Activated CD8-positive, alpha-beta T cell treated with anti-CD3 and anti-CD28 coated beads for 36 hours (primary cell): ENCODE measurements around the gene P2RX3. TPM values are rescaled to one million over a fixed set of nuclear protein-coding genes. Genes with fewer than 3 reads are reported as not detected.
A peak's percentile ranks its signal among the peaks of the same experiment; 100 is the strongest.
"Not testable (repeated sequence)": the region's sequence is repeated elsewhere in the genome, so short reads cannot be mapped to it uniquely, and the experiment has no call there.

ENCODE experiments used
- ATAC-seq: fragments of 200-7000 bp; cut with Tn5 transposase; one replicate; pipeline ENCODE4 v1.10.0; 2021; ENCODE audit warnings: mild to moderate bottlenecking, moderate library complexity
- CTCF ChIA-PET: fragments of 350-600 bp; sonication (Branson Sonifier 250); formaldehyde crosslinking; loops from one replicate; lab custom pipeline; 2021; ENCODE audit warnings: antibody characterized with exemption; lab: Charles Lee
- POLR2A ChIA-PET: fragments of 350-600 bp; sonication (Branson Sonifier 250); formaldehyde crosslinking; loops from one replicate; lab custom pipeline; 2021; ENCODE audit warnings: antibody characterized with exemption; lab: Charles Lee
- DNase-seq: peaks from one replicate; pipeline ENCODE4 v3.0.0-alpha.2; 2020
- H3K27ac Mint-ChIP-seq: one replicate; pipeline ENCODE4 v1.8.0; 2021; ENCODE audit warnings: mild to moderate bottlenecking, mixed read lengths
- H3K27me3 Mint-ChIP-seq: one replicate; pipeline ENCODE4 v1.8.0; 2021; ENCODE audit warnings: mixed read lengths
- H3K36me3 Mint-ChIP-seq: one replicate; pipeline ENCODE4 v1.8.0; 2021; ENCODE audit warnings: low read depth, mixed read lengths
- H3K4me1 Mint-ChIP-seq: one replicate; pipeline ENCODE4 v1.8.0; 2021; ENCODE audit warnings: low read depth, mixed read lengths
- H3K4me3 Mint-ChIP-seq: one replicate; pipeline ENCODE4 v1.8.0; 2021; ENCODE audit warnings: mild to moderate bottlenecking, moderate library complexity, mixed read lengths
- H3K9me3 Mint-ChIP-seq: one replicate; pipeline ENCODE4 v1.8.0; 2021; ENCODE audit warnings: mixed read lengths
- CTCF ChIP-seq: fragments of 200-600 bp; IDR thresholded peaks from one replicate; pipeline ENCODE4 v1.8.0; 2022; ENCODE audit warnings: antibody characterized with exemption, mild to moderate bottlenecking
- intact Hi-C: fragments of 100-400 bp; cut with micrococcal nuclease; formaldehyde crosslinking; loops from one replicate; pipeline ENCODE4 v1.10.0; 2022
- total RNA-seq, 2 experiments: library from RNA; stranded (reverse); gene quantifications; one replicate each; pipeline ENCODE4 v1.2.3, GENCODE V29; 2021

P2RX3 gene
- total RNA-seq, 2 experiments from 2014 or later, result not detected

GRCh38 chr11:57335343-57336110 is 2.6 kb upstream of the P2RX3 start, which contains the start of gene SSRP1:
SSRP1 (minus strand) TSS chr11:57335892; CDS start chr11:57335121, 771 bp downstream.
- peak within 1 kb of the TSS; percentile 96 for H3K4me3 Mint-ChIP-seq
- POLR2A ChIA-PET, result interaction anchor here (0.8 to 4.5 kb wide), 4 partner anchors 10 to 122 kb away, joined by 3 to 63 read pairs (median 4); partner anchors contain the start of gene TNKS1BP1
- CTCF ChIA-PET, result interaction anchor here (1.0 to 1.4 kb wide), 2 partner anchors 10 to 192 kb away, joined by 4 to 7 read pairs; partner anchors contain the start of gene TNKS1BP1
- H3K27ac Mint-ChIP-seq, result peak within 1 kb of the TSS; percentile 100
- TF ChIP-seq CTCF, result no peak
- ATAC-seq (peak; percentile 98), DNase-seq (peak; percentile 91)
- no peaks in the 10 kb centered on the region for H3K27me3 Mint-ChIP-seq
- H3K4me1 Mint-ChIP-seq, result peaks cover 47% of the 10 kb centered on the region
- H3K36me3 Mint-ChIP-seq, result peaks cover 48% of the 10 kb centered on the region
- intact Hi-C loops, result no loop called here
- no peaks in the 10 kb centered on the region for H3K9me3 Mint-ChIP-seq

GRCh38 chr11:57336111-57336666 is 2.0 kb upstream of the P2RX3 start:
- ChIA-PET POLR2A (interaction anchor here (0.7 to 4.5 kb wide), 2 partner anchors 11 to 140 kb away, joined by 3 to 63 read pairs; partner anchors contain the start of gene TNKS1BP1), CTCF (interaction anchor here (1.0 to 1.4 kb wide), 3 partner anchors 121 to 193 kb away, joined by 3 to 7 read pairs (median 3); no protein-coding TSS in a partner anchor)
- no peaks in the 10 kb centered on the region for H3K9me3 Mint-ChIP-seq
- no peaks in the 10 kb centered on the region for H3K27me3 Mint-ChIP-seq
- H3K36me3 Mint-ChIP-seq, result peaks cover 43% of the 10 kb centered on the region
- ATAC-seq (peak; percentile 34), DNase-seq (peak; percentile 55)
- H3K4me3 Mint-ChIP-seq, result peak overlapping the region; percentile 96
- intact Hi-C loops, result no loop called here
- H3K4me1 Mint-ChIP-seq, result peaks cover 41% of the 10 kb centered on the region
- peak overlapping the region; percentile 100 for H3K27ac Mint-ChIP-seq
- no peak for TF ChIP-seq CTCF

- intact Hi-C loops, H3K27me3 Mint-ChIP-seq, H3K9me3 Mint-ChIP-seq, DNase-seq, ATAC-seq: not testable (repeated sequence)
- H3K27ac Mint-ChIP-seq, result peak overlapping the region; percentile 100
- ChIA-PET POLR2A (interaction anchor here (0.7 to 4.5 kb wide), 2 partner anchors 11 to 140 kb away, joined by 3 to 63 read pairs; partner anchors contain the start of gene TNKS1BP1), CTCF (interaction anchor here (1.0 to 1.4 kb wide), 3 partner anchors 120 to 192 kb away, joined by 3 to 7 read pairs (median 3); no protein-coding TSS in a partner anchor)
- peak overlapping the region; percentile 96 for H3K4me3 Mint-ChIP-seq
- peaks cover 36% of the 10 kb centered on the region for H3K4me1 Mint-ChIP-seq
- H3K36me3 Mint-ChIP-seq, result peaks cover 36% of the 10 kb centered on the region
These were observed 1.3 kb upstream of the P2RX3 start for GRCh38 chr11:57336856-57337255.

GRCh38 chr11:57339328-57339727 is 1.2 kb downstream of the P2RX3 start:
- no peak for TF ChIP-seq CTCF
- DNase-seq, result no peak
- intact Hi-C loops, result no loop called here
- H3K9me3 Mint-ChIP-seq, result no peaks in the 10 kb centered on the region
- H3K4me3 Mint-ChIP-seq, result no peak overlapping the region
- CTCF ChIA-PET, result interaction anchor here (1.2 to 2.5 kb wide), 6 partner anchors 11 to 188 kb away, joined by 3 to 13 read pairs (median 7); no protein-coding TSS in a partner anchor
- no peak overlapping the region for H3K27ac Mint-ChIP-seq
- no peak for ATAC-seq
- POLR2A ChIA-PET, result no interaction called here
- H3K36me3 Mint-ChIP-seq, result peaks cover 11% of the 10 kb centered on the region
- H3K4me1 Mint-ChIP-seq, result peaks cover 18% of the 10 kb centered on the region
- no peaks in the 10 kb centered on the region for H3K27me3 Mint-ChIP-seq

GRCh38 chr11:57340039-57340615 is 2.0 kb downstream of the P2RX3 start:
- intact Hi-C loops, result no loop called here
- peak; percentile 50 for DNase-seq
- no peak for ATAC-seq
- no peak overlapping the region for H3K4me3 Mint-ChIP-seq
- peaks cover 3% of the 10 kb centered on the region for H3K36me3 Mint-ChIP-seq
- no peak for TF ChIP-seq CTCF
- CTCF ChIA-PET, result interaction anchor here (1.2 to 1.3 kb wide), 2 partner anchors 117 to 187 kb away, joined by 3 to 9 read pairs; no protein-coding TSS in a partner anchor
- no peaks in the 10 kb centered on the region for H3K27me3 Mint-ChIP-seq
- H3K27ac Mint-ChIP-seq, result no peak overlapping the region
- H3K4me1 Mint-ChIP-seq, result peaks cover 12% of the 10 kb centered on the region
- no peaks in the 10 kb centered on the region for H3K9me3 Mint-ChIP-seq
- POLR2A ChIA-PET, result no interaction called here
